B cell (primary cell): Measurements from ENCODE around the gene NR3C2. TPM values are rescaled to one million over a fixed set of nuclear protein-coding genes. Genes with fewer than 3 reads are reported as not detected.

Experiments used
- ATAC-seq: fragments of 200-7000 bp; cut with Tn5 transposase; one replicate; pipeline ENCODE4 v1.10.0; 2021; ENCODE audit warnings: low read depth, mild to moderate bottlenecking, moderate number of reproducible peaks, moderate library complexity
- CTCF ChIA-PET: fragments of 350-600 bp; sonication (Branson Sonifier 250); formaldehyde crosslinking; loops from one replicate; lab custom pipeline; 2021; ENCODE audit warnings: antibody characterized with exemption, inconsistent platforms; lab: Charles Lee
- POLR2A ChIA-PET: fragments of 350-600 bp; sonication (Branson Sonifier 250); formaldehyde crosslinking; loops from one replicate; lab custom pipeline; 2021; ENCODE audit warnings: antibody characterized with exemption; lab: Charles Lee
- DNase-seq: peaks from one replicate; pipeline ENCODE4 v3.0.0; 2013
- H2AFZ ChIP-seq: 2 replicates; pipeline ENCODE4 v1.6.1; 2012; ENCODE audit warnings: mild to moderate bottlenecking, low read depth, low read length; ENCODE audit not compliant: insufficient read depth, poor library complexity, severe bottlenecking
- H3K27ac ChIP-seq, 2 donors: 1 replicate in 1 of 2; 2 replicates in 1 of 2; pipeline ENCODE4 v1.5.1; 2012 to 2013; ENCODE audit warnings: low read length in 2 of 2, mild to moderate bottlenecking in 2 of 2, moderate library complexity in 1 of 2
- H3K27me3 ChIP-seq, 4 experiments: fragments of 200-600 bp in 1 of 4; sonication (generic) in 1 of 4; replicated peaks in 1 of 4; 1 replicate in 2 of 4; 2 replicates in 2 of 4; pipeline versions ENCODE4 v1.6.1 to v1.7.0; 2013 to 2016; ENCODE audit warnings: low read length in 3 of 4, mild to moderate bottlenecking in 2 of 4, mixed read lengths in 1 of 4, moderate library complexity in 1 of 4; ENCODE audit not compliant: insufficient read depth in 4 of 4, control insufficient read depth in 3 of 4; ENCODE audit errors: control extremely low read depth in 1 of 4
- H3K36me3 ChIP-seq, 2 experiments: replicated peaks in 1 of 2; 1 replicate in 1 of 2; 2 replicates in 1 of 2; pipeline versions ENCODE4 v1.6.1 to v1.7.1; 2013; ENCODE audit warnings: low read length in 1 of 2; ENCODE audit not compliant: insufficient read depth in 2 of 2, control insufficient read depth in 1 of 2; ENCODE audit errors: control extremely low read depth in 1 of 2, extremely low read depth in 1 of 2
- H3K4me1 ChIP-seq, 2 donors: fragments of 200-600 bp in 1 of 2; sonication (generic) in 1 of 2; 1 replicate in 1 of 2; 2 replicates in 1 of 2; pipeline versions ENCODE4 v1.5.1 to v1.6.1; 2013 to 2017; ENCODE audit warnings: low read length in 2 of 2; ENCODE audit not compliant: control insufficient read depth in 2 of 2, insufficient read depth in 2 of 2
- H3K4me2 ChIP-seq: replicated peaks from 2 replicates; pipeline ENCODE3; 2012; ENCODE audit warnings: mild to moderate bottlenecking, low read depth, low read length; ENCODE audit not compliant: poor library complexity, severe bottlenecking
- H3K4me3 ChIP-seq, 5 experiments: fragments of 200-600 bp in 1 of 5; sonication (generic) in 1 of 5; 1 replicate in 3 of 5; 2 replicates in 2 of 5; pipeline versions ENCODE4 v1.5.1 to v1.7.0; 2011 to 2016; ENCODE audit warnings: low read length in 4 of 5, mild to moderate bottlenecking in 4 of 5, low read depth in 2 of 5, control low read depth in 1 of 5, moderate library complexity in 1 of 5; ENCODE audit not compliant: insufficient read depth in 1 of 5; ENCODE audit errors: control extremely low read depth in 1 of 5, extremely low read depth in 1 of 5
- H3K79me2 ChIP-seq: fragments of 200-600 bp; sonication (generic); one replicate; pipeline ENCODE4 v1.6.0; 2016; ENCODE audit warnings: low read length; ENCODE audit not compliant: control insufficient read depth, insufficient read depth
- H3K9ac ChIP-seq: fragments of 200-600 bp; sonication (generic); 2 replicates; pipeline ENCODE4 v1.6.1; 2017; ENCODE audit warnings: mild to moderate bottlenecking, low read length, moderate library complexity
- H3K9me3 ChIP-seq, 3 donors: one replicate each; pipeline versions ENCODE4 v1.6.1 to v1.7.1; 2013; ENCODE audit warnings: low read length in 2 of 3; ENCODE audit not compliant: control insufficient read depth in 2 of 3, insufficient read depth in 1 of 3; ENCODE audit errors: control extremely low read depth in 1 of 3
- H4K20me1 ChIP-seq: 2 replicates; pipeline ENCODE4 v1.6.0; 2012; ENCODE audit warnings: mild to moderate bottlenecking, low read length; ENCODE audit not compliant: insufficient read depth, control insufficient read depth, poor library complexity, severe bottlenecking
- H3K27ac Mint-ChIP-seq: one replicate; pipeline ENCODE4 v1.8.0; 2021; ENCODE audit warnings: mixed read lengths
- H3K27me3 Mint-ChIP-seq: one replicate; pipeline ENCODE4 v1.8.0; 2021; ENCODE audit warnings: mixed read lengths
- H3K4me1 Mint-ChIP-seq: one replicate; pipeline ENCODE4 v1.8.0; 2021; ENCODE audit warnings: mixed read lengths
- H3K4me3 Mint-ChIP-seq: one replicate; pipeline ENCODE4 v1.8.0; 2021; ENCODE audit warnings: mixed read lengths
- H3K9me3 Mint-ChIP-seq: one replicate; pipeline ENCODE4 v1.8.0; 2022; ENCODE audit warnings: mixed read lengths; ENCODE audit not compliant: insufficient read depth
- CTCF ChIP-seq: fragments of 200-600 bp; IDR thresholded peaks from one replicate; pipeline ENCODE4 v1.8.0; 2022; ENCODE audit warnings: antibody characterized with exemption, mild to moderate bottlenecking
- EZH2 ChIP-seq: IDR thresholded peaks from 2 replicates; pipeline ENCODE4 v1.6.1; 2012; ENCODE audit warnings: borderline replicate concordance, low read depth, mild to moderate bottlenecking, moderate library complexity, low read length; ENCODE audit not compliant: insufficient read depth, poor library complexity, severe bottlenecking
- whole genome bisulfite sequencing: methylation state at CpG from one replicate; pipeline ENCODE4 v1.1.5; 2013; ENCODE audit warnings: missing lambda C conversion rate; ENCODE audit not compliant: insufficient coverage; 5-methylcytosine and 5-hydroxymethylcytosine counted together
- intact Hi-C: fragments of 100-400 bp; cut with micrococcal nuclease; formaldehyde crosslinking; loops from one replicate; pipeline ENCODE4 v1.10.0; 2022
- polyA plus RNA-seq: library from polyadenylated mRNA; depleted of rRNA; stranded (reverse); fragments of >200 nt; gene quantifications from 2 replicates; pipeline ENCODE4 v1.2.3, GENCODE V29; 2012
- total RNA-seq, 2 donors: library from RNA; stranded (reverse); fragments of 120-200 nt in 1 of 2; gene quantifications; 1 replicate in 1 of 2; 2 replicates in 1 of 2; pipeline versions ENCODE4 v1.2.3 to v1.2.4, GENCODE V29; 2013 to 2022

The NR3C2 gene
- total and polyA plus RNA-seq, 2 donors (not counting 1 experiment from before 2014, with no cell fraction given), result 6.7 to 19.3 TPM

GRCh38 chr4:148354186-148354585 lies 88.0 kb downstream of the NR3C2 start:
- no peak overlapping the region for H3K27ac Mint-ChIP-seq
- H3K79me2 ChIP-seq, result no peaks in the 10 kb centered on the region
- ChIA-PET POLR2A (no interaction called here), CTCF (no interaction called here)
- DNase-seq (no peak), ATAC-seq (no peak)
- H3K9me3 Mint-ChIP-seq, result no peaks in the 10 kb centered on the region
- no peak overlapping the region for H3K9ac ChIP-seq
- no peak overlapping the region for H3K27ac ChIP-seq
- no peaks in the 10 kb centered on the region for H3K9me3 ChIP-seq
- H4K20me1 ChIP-seq, result peaks cover 8% of the 10 kb centered on the region
- no peak for TF ChIP-seq EZH2
- TF ChIP-seq CTCF, result no peak
- H3K4me1 ChIP-seq, result no peaks in the 10 kb centered on the region
- no peaks in the 10 kb centered on the region for H3K36me3 ChIP-seq
- intact Hi-C loops, result no loop called here
- no CpG with 5 or more reads among the region's 4 CpGs for WGBS
- H3K27me3 ChIP-seq, result no peaks in the 10 kb centered on the region
- H3K4me3 Mint-ChIP-seq, result no peak overlapping the region
- no peak overlapping the region for H3K4me2 ChIP-seq
- peaks cover 7% of the 10 kb centered on the region for H3K4me1 Mint-ChIP-seq
- H2AFZ ChIP-seq, result no peak overlapping the region
- H3K4me3 ChIP-seq, result no peak overlapping the region
- no peaks in the 10 kb centered on the region for H3K27me3 Mint-ChIP-seq

GRCh38 chr4:148353571-148353970 lies 88.6 kb downstream of the NR3C2 start:
- intact Hi-C loops, result no loop called here
- no peaks in the 10 kb centered on the region for H3K27me3 Mint-ChIP-seq
- CTCF ChIA-PET, result no interaction called here
- Histone ChIP-seq H3K27ac (no peak overlapping the region), H3K4me2 (no peak overlapping the region), H3K9me3 (no peaks in the 10 kb centered on the region), H3K4me3 (no peak overlapping the region), H2AFZ (no peak overlapping the region), H3K4me1 (no peaks in the 10 kb centered on the region), H3K9ac (no peak overlapping the region), H3K79me2 (no peaks in the 10 kb centered on the region), H3K27me3 (no peaks in the 10 kb centered on the region), H3K36me3 (no peaks in the 10 kb centered on the region), H4K20me1 (peaks cover 8% of the 10 kb centered on the region)
- H3K4me1 Mint-ChIP-seq, result peaks cover 7% of the 10 kb centered on the region
- no peak overlapping the region for H3K4me3 Mint-ChIP-seq
- no peaks in the 10 kb centered on the region for H3K9me3 Mint-ChIP-seq
- TF ChIP-seq EZH2 (no peak), CTCF (no peak)
- ATAC-seq, result no peak
- no peak for DNase-seq
- POLR2A ChIA-PET, result no interaction called here
- H3K27ac Mint-ChIP-seq, result no peak overlapping the region
